ENCODE data around the gene KISS1.

KISS1 gene

DNA sequence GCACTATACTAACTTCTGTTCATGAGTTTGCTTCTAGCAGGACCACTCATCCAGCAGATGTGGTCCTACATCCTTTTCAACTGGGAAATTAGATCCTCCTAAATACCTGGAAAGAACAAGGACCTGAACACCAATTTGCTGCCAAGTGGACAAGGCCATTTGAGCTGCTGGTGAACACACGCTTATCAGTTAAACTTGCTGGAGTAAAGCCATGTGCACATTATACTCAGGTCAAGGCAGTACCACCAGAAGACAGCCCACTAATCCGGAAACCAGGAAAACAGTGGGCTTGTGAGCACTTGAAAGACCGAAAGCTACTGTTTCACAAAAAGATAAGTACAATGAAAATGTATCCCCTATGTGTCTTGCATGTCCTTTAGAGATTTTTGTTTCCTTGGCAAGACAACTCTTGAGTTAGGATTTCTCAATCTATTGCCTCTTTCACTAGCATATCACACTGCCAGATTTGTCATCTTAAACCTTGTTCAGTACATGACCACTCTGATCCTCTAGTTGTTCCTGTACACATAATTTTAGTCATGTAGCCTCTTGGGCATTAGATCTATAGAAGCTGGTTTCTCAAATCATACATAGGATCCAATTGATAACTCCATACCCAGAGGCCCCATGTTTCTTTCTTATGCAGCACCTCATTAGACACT lies 25.7 kb downstream of the KISS1 start:
- TF ChIP-seq, protein P1, sequence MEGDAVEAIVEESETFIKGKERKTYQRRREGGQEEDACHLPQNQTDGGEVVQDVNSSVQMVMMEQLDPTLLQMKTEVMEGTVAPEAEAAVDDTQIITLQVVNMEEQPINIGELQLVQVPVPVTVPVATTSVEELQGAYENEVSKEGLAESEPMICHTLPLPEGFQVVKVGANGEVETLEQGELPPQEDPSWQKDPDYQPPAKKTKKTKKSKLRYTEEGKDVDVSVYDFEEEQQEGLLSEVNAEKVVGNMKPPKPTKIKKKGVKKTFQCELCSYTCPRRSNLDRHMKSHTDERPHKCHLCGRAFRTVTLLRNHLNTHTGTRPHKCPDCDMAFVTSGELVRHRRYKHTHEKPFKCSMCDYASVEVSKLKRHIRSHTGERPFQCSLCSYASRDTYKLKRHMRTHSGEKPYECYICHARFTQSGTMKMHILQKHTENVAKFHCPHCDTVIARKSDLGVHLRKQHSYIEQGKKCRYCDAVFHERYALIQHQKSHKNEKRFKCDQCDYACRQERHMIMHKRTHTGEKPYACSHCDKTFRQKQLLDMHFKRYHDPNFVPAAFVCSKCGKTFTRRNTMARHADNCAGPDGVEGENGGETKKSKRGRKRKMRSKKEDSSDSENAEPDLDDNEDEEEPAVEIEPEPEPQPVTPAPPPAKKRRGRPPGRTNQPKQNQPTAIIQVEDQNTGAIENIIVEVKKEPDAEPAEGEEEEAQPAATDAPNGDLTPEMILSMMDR (IDR thresholded peaks at IDR 0.05; ENCODE audit: borderline replicate concordance, insufficient read depth, low read depth, low read length): no peak

DNA sequence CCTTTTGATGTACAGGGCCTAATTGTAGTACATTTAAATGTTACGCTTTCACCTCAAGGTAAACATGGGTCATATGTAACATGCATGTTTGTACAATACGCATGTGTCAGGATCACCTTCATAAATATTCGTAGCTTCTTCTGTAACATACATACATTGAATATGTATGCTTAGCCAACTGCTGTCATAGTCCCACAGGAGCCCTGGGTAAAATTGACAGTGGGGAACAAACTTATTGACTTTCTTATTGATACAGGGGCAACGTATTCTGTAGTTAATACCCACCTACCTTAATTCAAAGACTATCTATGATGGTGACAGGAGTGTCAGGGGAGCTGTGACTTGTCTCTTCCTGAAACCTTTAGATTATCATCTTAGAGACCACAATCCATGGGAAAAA lies 26.4 kb downstream of the KISS1 start:
- H3K4me3 ChIP-seq (ENCODE audit: low read depth, low read length): no peak overlapping the region
- TF ChIP-seq, protein P1 (IDR thresholded peaks at IDR 0.05; ENCODE audit: borderline replicate concordance, insufficient read depth, low read depth, low read length): no peak

More for the DNA sequence above, 25.7 kb downstream of the KISS1 start:
- no peak overlapping the region for H3K4me3 ChIP-seq (ENCODE audit: low read depth, low read length)

DNA sequence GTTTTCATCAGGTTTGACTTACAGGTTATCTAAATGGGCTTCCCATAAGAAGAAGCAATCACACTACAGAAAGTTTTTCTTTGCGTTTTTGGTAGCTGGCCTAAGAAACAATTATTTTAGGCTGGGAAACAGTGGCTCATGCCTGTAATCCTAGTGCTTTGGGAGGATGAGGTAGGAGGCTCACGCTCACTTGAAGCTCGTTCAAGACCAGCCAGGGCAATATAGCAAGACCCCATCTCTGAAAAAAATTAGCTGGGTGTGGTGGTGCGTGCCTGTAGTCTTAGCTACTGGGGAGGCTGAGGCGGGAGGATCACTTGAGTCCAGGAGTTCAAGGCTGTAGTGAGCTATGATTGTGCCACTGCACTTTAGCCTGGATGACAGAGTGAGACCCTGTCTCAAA lies 28.6 kb downstream of the KISS1 start:
- H3K4me3 ChIP-seq (ENCODE audit: low read depth, low read length): no peak overlapping the region
- TF ChIP-seq, protein P1 (IDR thresholded peaks at IDR 0.05; ENCODE audit: borderline replicate concordance, insufficient read depth, low read depth, low read length): no peak

DNA sequence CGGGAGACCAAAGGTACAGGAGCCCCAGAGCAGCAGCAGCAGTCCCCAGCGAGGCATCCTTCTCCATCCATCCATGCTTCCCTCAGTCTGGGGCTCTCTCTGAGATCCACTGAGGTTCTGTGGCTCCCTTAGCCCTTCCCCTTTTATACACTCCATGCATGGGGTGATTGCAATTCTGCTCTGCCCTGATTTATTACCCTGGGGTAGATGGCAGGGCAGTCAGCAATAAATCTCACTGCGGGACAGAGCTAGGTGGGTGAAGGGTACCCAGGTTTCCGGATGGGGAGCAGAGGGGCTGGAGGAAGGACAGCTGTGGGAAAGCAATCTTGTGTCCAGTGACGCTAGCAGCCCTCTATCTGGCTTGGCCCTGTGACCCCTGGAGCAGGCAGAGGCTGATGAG lies 30.1 kb downstream of the KISS1 start, which contains the start of gene REN:
REN (minus strand) TSS at position 119 of the 400 bp plus-strand sequence; CDS start at position 75, 44 bp downstream.
- H3K4me3 ChIP-seq (ENCODE audit: low read depth, low read length): no peak within 1 kb of the TSS

DNA sequence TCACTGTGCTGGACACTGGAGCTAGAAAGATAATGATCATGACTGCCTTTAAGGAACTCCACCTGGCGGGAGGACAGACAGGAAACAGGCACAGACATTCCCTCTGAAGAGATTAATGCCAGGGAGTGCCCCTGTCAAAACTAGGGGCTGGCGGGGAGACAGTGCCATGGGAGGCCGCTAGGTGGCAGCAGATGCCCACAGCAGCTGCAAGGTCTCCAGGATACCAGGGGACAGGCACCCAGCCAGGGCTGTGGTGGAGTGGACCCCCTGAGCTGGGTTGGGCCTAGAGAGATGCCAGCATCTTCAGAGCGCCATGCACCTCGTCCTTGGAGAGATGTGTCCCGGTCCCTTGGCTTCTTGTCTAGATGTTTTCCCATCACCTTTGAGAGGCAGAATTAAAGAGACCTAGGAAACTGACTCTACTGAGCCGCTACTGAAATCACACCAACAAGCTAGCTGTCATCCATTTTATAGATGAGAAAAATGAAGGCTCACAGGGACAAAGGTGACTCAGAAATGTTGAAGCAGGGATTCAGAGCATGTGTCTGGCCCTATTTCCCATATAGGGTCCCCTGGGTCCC lies 33.7 kb downstream of the KISS1 start:
- no peak overlapping the region for H3K4me3 ChIP-seq (ENCODE audit: low read depth, low read length)
- TF ChIP-seq, protein P1 (IDR thresholded peaks at IDR 0.05; ENCODE audit: borderline replicate concordance, insufficient read depth, low read depth, low read length): peak; percentile 99

More for the DNA sequence above, 30.1 kb downstream of the KISS1 start, which contains the start of gene REN:
- TF ChIP-seq, protein P1 (IDR thresholded peaks at IDR 0.05; ENCODE audit: borderline replicate concordance, insufficient read depth, low read depth, low read length): no peak

DNA sequence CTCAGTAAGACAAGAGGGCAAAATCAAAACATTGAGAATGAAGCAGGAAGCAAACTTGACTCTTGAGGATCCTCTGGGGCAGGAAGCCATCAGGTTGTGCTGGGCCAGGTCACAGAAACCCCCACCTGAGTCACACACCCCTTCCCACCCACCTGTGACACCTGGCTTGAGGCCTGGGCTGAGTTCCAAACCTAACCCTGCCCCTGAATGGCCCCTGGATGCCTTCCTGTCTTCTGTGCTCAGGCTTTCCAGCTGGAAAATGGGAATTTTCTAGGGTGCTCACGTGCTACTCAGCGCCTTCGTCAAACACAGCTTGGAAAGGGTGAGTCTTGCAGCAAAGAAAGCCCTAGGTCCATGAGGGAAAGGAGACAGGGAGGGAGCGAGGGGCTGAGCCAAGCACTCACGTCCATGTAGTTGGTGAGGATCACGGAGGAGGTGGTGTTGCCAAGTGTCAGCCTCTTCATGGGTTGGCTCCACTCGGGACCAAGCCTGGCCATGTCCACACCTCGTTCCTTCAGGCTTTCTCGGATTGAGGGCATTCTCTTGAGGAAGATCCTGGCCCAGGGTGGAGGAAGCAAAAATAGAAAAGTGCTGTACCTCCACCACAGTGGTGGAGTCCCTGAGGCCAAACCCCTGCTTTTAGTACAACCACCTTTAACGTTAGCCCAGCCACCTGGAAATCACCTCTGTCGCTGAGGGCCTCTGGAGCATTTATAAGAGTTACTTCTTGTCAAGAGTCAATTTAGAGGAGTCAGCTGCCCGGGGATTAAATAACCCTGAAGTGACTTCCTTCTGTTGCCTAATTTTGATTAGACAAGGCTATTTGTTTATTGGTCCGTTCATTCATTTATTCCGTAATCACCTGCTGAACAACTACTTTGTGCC lies 34.4 kb downstream of the KISS1 start:
- TF ChIP-seq, protein P1 (IDR thresholded peaks at IDR 0.05; ENCODE audit: borderline replicate concordance, insufficient read depth, low read depth, low read length): no peak
- no peak overlapping the region for H3K4me3 ChIP-seq (ENCODE audit: low read depth, low read length)
